ENCODE results near the gene RPL31.

- no peak for TF ChIP-seq CTCF (IDR thresholded peaks at IDR 0.05; ENCODE audit: insufficient read depth, low read depth, low read length)
- TF ChIP-seq EZH2 (IDR thresholded peaks at IDR 0.05; ENCODE audit: insufficient read depth, low read length): no peak
These were observed 24.9 kb downstream of the RPL31 start for GRCh38 chr2:101026923-101027469.
